ENCODE data around the gene PCBD2. TPM values are rescaled to one million over a fixed set of nuclear protein-coding genes. Genes with fewer than 3 reads are reported as not detected.

PCBD2 gene
- total and polyA plus RNA-seq, 2 of the 8 experiments (the other 6 are each of a cell fraction or from before 2014, with no cell fraction given) = 4.8 to 10.3 TPM

DNA sequence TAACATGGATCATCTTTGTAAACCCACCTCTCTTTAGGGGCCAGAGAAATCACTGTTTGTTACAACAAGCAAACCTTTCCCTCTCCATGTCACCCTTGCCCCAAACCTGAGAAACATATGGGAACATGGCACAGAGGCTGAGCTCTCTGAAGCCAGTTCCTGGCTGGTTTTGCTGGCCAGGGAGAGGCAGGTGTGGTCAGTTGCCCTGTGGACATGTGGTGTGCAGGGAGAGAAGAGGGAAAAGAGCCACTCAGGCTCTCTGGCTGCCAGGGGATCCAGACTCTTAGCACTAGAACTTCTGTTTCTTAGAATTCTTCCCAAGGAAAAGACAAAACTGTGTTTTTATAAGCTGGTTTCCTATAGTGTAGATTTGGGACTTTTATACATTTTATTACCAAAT, 58.2 kb downstream of the PCBD2 start:
- Histone ChIP-seq H2BK120ac (replicated peaks; ENCODE audit: low read depth, low read length) (no peak overlapping the region), H3K36me3 (ENCODE audit: control insufficient read depth in 2 of 4, insufficient read depth in 4 of 4, low read length in 3 of 4) (no peaks in the 10 kb centered on the region; a peak in 2 of 8 replicates), H3K4ac (replicated peaks; ENCODE audit: insufficient read length, low read depth, low read length) (no peak overlapping the region), H3K9ac (replicated peaks in 1 of 4; ENCODE audit: extremely low read depth in 1 of 4, low read depth in 3 of 4, low read length in 3 of 4) (no peak overlapping the region), H3K27me3 (replicated peaks in 1 of 4; ENCODE audit: control insufficient read depth in 3 of 4, extremely low read depth in 1 of 4, insufficient read depth in 3 of 4, low read length in 3 of 4) (no peaks in the 10 kb centered on the region), H3K4me2 (ENCODE audit: insufficient read depth in 1 of 2, low read depth in 2 of 2, low read length in 2 of 2) (no peak overlapping the region), H3K23ac (ENCODE audit: insufficient read length) (no peak overlapping the region), H3K4me1 (replicated peaks in 1 of 4; ENCODE audit: control insufficient read depth in 3 of 4, insufficient read depth in 4 of 4, low read length in 3 of 4) (peaks cover 0 to 6% (median 3%) of the 10 kb centered on the region in 4 experiments; a peak in 4 of 7 replicates), H2AFZ (ENCODE audit: low read length) (no peak overlapping the region), H3K23me2 (ENCODE audit: low read depth, low read length) (no peaks in the 10 kb centered on the region), H2BK5ac (ENCODE audit: low read depth, low read length) (no peak overlapping the region), H3K9me3 (ENCODE audit: insufficient read depth in 2 of 2, low read depth in 1 of 2, low read length in 1 of 2) (no peaks in the 10 kb centered on the region), H3K79me1 (ENCODE audit: low read depth, low read length) (no peaks in the 10 kb centered on the region), H4K91ac (replicated peaks; ENCODE audit: insufficient read length, low read length) (no peak overlapping the region), H3K18ac (ENCODE audit: extremely low read depth, low read length) (no peak overlapping the region), H4K8ac (ENCODE audit: extremely low read depth, insufficient read depth, low read length) (no peak overlapping the region), H4K5ac (ENCODE audit: insufficient read length, low read depth, low read length) (no peak overlapping the region), H3K27ac (ENCODE audit: low read depth, low read length) (no peak overlapping the region), H2BK12ac (ENCODE audit: low read depth, low read length) (no peak overlapping the region), H2AK5ac (ENCODE audit: low read depth, low read length) (no peak overlapping the region), H2BK20ac (ENCODE audit: low read length) (no peak overlapping the region), H2BK15ac (ENCODE audit: low read length) (no peak overlapping the region), H3K56ac (replicated peaks; ENCODE audit: insufficient read length, low read depth, low read length) (no peak overlapping the region), H3K4me3 (ENCODE audit: extremely low read depth in 1 of 4, insufficient read depth in 2 of 4, low read depth in 3 of 4, low read length in 4 of 4) (no peak overlapping the region), H3K14ac (ENCODE audit: insufficient read length) (no peak overlapping the region), H4K20me1 (replicated peaks in 1 of 2; ENCODE audit: control insufficient read depth in 1 of 2, insufficient read depth in 2 of 2, low read length in 2 of 2) (no peaks in the 10 kb centered on the region), H3K79me2 (ENCODE audit: control insufficient read depth in 1 of 2, insufficient read depth in 2 of 2, low read length in 2 of 2) (no peaks in the 10 kb centered on the region)
- ChIA-PET POLR2A (ENCODE audit: partially characterized antibody) (interaction anchor here (1.0 to 1.4 kb wide), 2 partner anchors 8 to 12 kb away, joined by 4 to 5 read pairs; no protein-coding TSS in a partner anchor), CTCF (ENCODE audit: partially characterized antibody) (interaction anchor here (1.3 to 1.5 kb wide), 2 partner anchors 47 to 106 kb away, joined by 3 to 4 read pairs; no protein-coding TSS in a partner anchor)
- FAIRE-seq (no peak), DNase-seq (ENCODE audit: low read depth in 1 of 2, low spot score in 2 of 2) (no peak)
- TF ChIP-seq BCL11A (IDR thresholded peaks at IDR 0.05; ENCODE audit: low read depth in 2 of 2, low read length in 2 of 2) (no peak), CEBPB (IDR thresholded peaks at IDR 0.05; ENCODE audit: low read depth, low read length) (no peak), TBP (IDR thresholded peaks at IDR 0.05; ENCODE audit: low read depth, low read length) (no peak), EP300 (IDR thresholded peaks at IDR 0.05; ENCODE audit: borderline replicate concordance in 1 of 2, low read depth in 2 of 2, low read length in 2 of 2) (no peak), SIN3A (conservative IDR thresholded peaks at IDR 0.05 in 1 of 2, IDR thresholded peaks at IDR 0.05 in 1 of 2; ENCODE audit: low read depth in 1 of 2, low read length in 2 of 2) (no peak), ZNF274 (IDR thresholded peaks at IDR 0.05; ENCODE audit: borderline replicate concordance, extremely low read depth, low read length) (no peak), JUND (IDR thresholded peaks at IDR 0.05; ENCODE audit: low read length) (no peak), CBX5 (IDR thresholded peaks at IDR 0.05; ENCODE audit: low read depth, low read length) (no peak), CTBP2 (IDR thresholded peaks at IDR 0.05; ENCODE audit: borderline replicate concordance, insufficient read depth, insufficient read length, low read length) (no peak), JUN (IDR thresholded peaks at IDR 0.05; ENCODE audit: low read depth, low read length) (no peak)
- TF ChIP-seq, protein P1, sequence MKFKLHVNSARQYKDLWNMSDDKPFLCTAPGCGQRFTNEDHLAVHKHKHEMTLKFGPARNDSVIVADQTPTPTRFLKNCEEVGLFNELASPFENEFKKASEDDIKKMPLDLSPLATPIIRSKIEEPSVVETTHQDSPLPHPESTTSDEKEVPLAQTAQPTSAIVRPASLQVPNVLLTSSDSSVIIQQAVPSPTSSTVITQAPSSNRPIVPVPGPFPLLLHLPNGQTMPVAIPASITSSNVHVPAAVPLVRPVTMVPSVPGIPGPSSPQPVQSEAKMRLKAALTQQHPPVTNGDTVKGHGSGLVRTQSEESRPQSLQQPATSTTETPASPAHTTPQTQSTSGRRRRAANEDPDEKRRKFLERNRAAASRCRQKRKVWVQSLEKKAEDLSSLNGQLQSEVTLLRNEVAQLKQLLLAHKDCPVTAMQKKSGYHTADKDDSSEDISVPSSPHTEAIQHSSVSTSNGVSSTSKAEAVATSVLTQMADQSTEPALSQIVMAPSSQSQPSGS (IDR thresholded peaks at IDR 0.05; ENCODE audit: low read length) = no peak
- TF ChIP-seq, protein P2, sequence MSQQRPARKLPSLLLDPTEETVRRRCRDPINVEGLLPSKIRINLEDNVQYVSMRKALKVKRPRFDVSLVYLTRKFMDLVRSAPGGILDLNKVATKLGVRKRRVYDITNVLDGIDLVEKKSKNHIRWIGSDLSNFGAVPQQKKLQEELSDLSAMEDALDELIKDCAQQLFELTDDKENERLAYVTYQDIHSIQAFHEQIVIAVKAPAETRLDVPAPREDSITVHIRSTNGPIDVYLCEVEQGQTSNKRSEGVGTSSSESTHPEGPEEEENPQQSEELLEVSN (IDR thresholded peaks at IDR 0.05) = no peak
